CD4-positive, alpha-beta T cell (primary cell): ENCODE data around the gene PCK1. TPM values are rescaled to one million over a fixed set of nuclear protein-coding genes. Genes with fewer than 3 reads are reported as not detected.

Experiments
- ATAC-seq: fragments of 200-7000 bp; cut with Tn5 transposase; one replicate; pipeline ENCODE4 v1.10.0; 2022; ENCODE audit warnings: mild to moderate bottlenecking; ENCODE audit not compliant: poor library complexity
- CTCF ChIA-PET: fragments of 350-600 bp; sonication (Branson Sonifier 250); formaldehyde crosslinking; loops from one replicate; lab custom pipeline; 2021; ENCODE audit warnings: antibody characterized with exemption, inconsistent platforms; lab: Charles Lee
- POLR2A ChIA-PET: fragments of 350-600 bp; sonication (Branson Sonifier 250); formaldehyde crosslinking; loops from one replicate; lab custom pipeline; 2021; ENCODE audit warnings: antibody characterized with exemption, inconsistent platforms; lab: Charles Lee
- DNase-seq, 14 experiments: peaks; one replicate each; pipeline ENCODE4 v3.0.0-alpha.2; 2013 to 2020; ENCODE audit warnings: mixed read lengths in 2 of 14
- H3K27ac ChIP-seq, 2 donors: one replicate each; pipeline versions ENCODE4 v1.5.1 to v1.7.0; 2013; ENCODE audit warnings: low read length in 2 of 2, low read depth in 1 of 2, mild to moderate bottlenecking in 1 of 2
- H3K27me3 ChIP-seq, 2 experiments: 1 replicate in 1 of 2; 2 replicates in 1 of 2; pipeline versions ENCODE4 v1.6.1 to v1.7.0; 2013; ENCODE audit warnings: low read length in 2 of 2, control low read depth in 1 of 2, mild to moderate bottlenecking in 1 of 2, moderate library complexity in 1 of 2; ENCODE audit not compliant: insufficient read depth in 2 of 2, control insufficient read depth in 1 of 2
- H3K36me3 ChIP-seq: one replicate; pipeline ENCODE4 v1.6.1; 2013; ENCODE audit warnings: low read length, control low read depth; ENCODE audit not compliant: insufficient read depth
- H3K4me1 ChIP-seq: one replicate; pipeline ENCODE4 v1.6.1; 2013; ENCODE audit warnings: low read length, control low read depth; ENCODE audit not compliant: insufficient read depth
- H3K4me3 ChIP-seq: one replicate; pipeline ENCODE4 v1.5.1; 2013; ENCODE audit warnings: mild to moderate bottlenecking, low read length, moderate library complexity
- H3K9me3 ChIP-seq, 2 experiments: 1 replicate in 1 of 2; 2 replicates in 1 of 2; pipeline versions ENCODE4 v1.6.1 to v1.7.0; 2013; ENCODE audit warnings: low read length in 2 of 2, mild to moderate bottlenecking in 2 of 2, control low read depth in 1 of 2, moderate library complexity in 1 of 2; ENCODE audit not compliant: control insufficient read depth in 1 of 2, insufficient read depth in 1 of 2
- H3K27ac Mint-ChIP-seq: one replicate; pipeline ENCODE4 v1.8.0; 2020; ENCODE audit warnings: mixed read lengths
- H3K27me3 Mint-ChIP-seq: one replicate; pipeline ENCODE4 v1.8.0; 2021; ENCODE audit warnings: mixed read lengths
- H3K36me3 Mint-ChIP-seq: one replicate; pipeline ENCODE4 v1.8.0; 2021; ENCODE audit warnings: low read depth, mixed read lengths
- H3K4me1 Mint-ChIP-seq: one replicate; pipeline ENCODE4 v1.8.0; 2021; ENCODE audit warnings: low read depth, mixed read lengths
- H3K4me3 Mint-ChIP-seq: one replicate; pipeline ENCODE4 v1.8.0; 2020; ENCODE audit warnings: mild to moderate bottlenecking, mixed read lengths
- H3K9me3 Mint-ChIP-seq: one replicate; pipeline ENCODE4 v1.8.0; 2020; ENCODE audit warnings: mixed read lengths
- CTCF ChIP-seq: fragments of 200-600 bp; IDR thresholded peaks from one replicate; pipeline ENCODE4 v1.8.0; 2022; ENCODE audit warnings: antibody characterized with exemption, mild to moderate bottlenecking
- intact Hi-C, 2 experiments: fragments of 100-400 bp; cut with DNase I in 1 of 2; cut with micrococcal nuclease in 1 of 2; formaldehyde crosslinking; loops; one replicate each; pipeline versions ENCODE4 v1.15.1 to v1.9.0; 2023 to 2025; cut with DNase I, micrococcal nuclease
- total RNA-seq, 174 experiments: library from RNA in 2 of 174; stranded (reverse) in 2 of 174; gene quantifications; one replicate each; pipeline ENCODE4 v1.2.3 and lab custom pipeline; 2021 to 2026

PCK1 gene
- total RNA-seq, 2 experiments from 2014 or later: not detected

GRCh38 chr20:57537822-57538221 is 23.1 kb upstream of the PCK1 start:
- peaks cover 48% of the 10 kb centered on the region for H3K27me3 Mint-ChIP-seq

GRCh38 chr20:57539889-57540288 is 21.0 kb upstream of the PCK1 start:
- H3K27me3 ChIP-seq: peaks cover 7 to 11% of the 10 kb centered on the region in 2 experiments
- DNase-seq: no peak
- ATAC-seq: no peak
- H3K27ac ChIP-seq: no peak overlapping the region
- Mint-ChIP-seq H3K36me3 (no peaks in the 10 kb centered on the region), H3K4me3 (no peak overlapping the region), H3K27ac (no peak overlapping the region), H3K4me1 (no peaks in the 10 kb centered on the region), H3K27me3 (peaks cover 40% of the 10 kb centered on the region), H3K9me3 (no peaks in the 10 kb centered on the region)
- H3K4me3 ChIP-seq: no peak overlapping the region
- H3K36me3 ChIP-seq: no peaks in the 10 kb centered on the region
- intact Hi-C loops: no loop called here
- no peak for TF ChIP-seq CTCF
- H3K9me3 ChIP-seq: no peaks in the 10 kb centered on the region
- CTCF ChIA-PET: no interaction called here
- no peaks in the 10 kb centered on the region for H3K4me1 ChIP-seq
- POLR2A ChIA-PET: no interaction called here

More at GRCh38 chr20:57537822-57538221, 23.1 kb upstream of the PCK1 start:
- DNase-seq (no peak), ATAC-seq (no peak)
- no peaks in the 10 kb centered on the region for H3K9me3 Mint-ChIP-seq
- POLR2A ChIA-PET: interaction anchor here (0.6 kb wide), 1 partner anchor 469 kb away, joined by 3 read pairs; no protein-coding TSS in a partner anchor
- intact Hi-C loops: no loop called here
- no peaks in the 10 kb centered on the region for H3K4me1 Mint-ChIP-seq
- H3K27ac ChIP-seq: no peak overlapping the region
- H3K36me3 Mint-ChIP-seq: no peaks in the 10 kb centered on the region
- H3K27me3 ChIP-seq: peaks cover 7 to 11% of the 10 kb centered on the region in 2 experiments
- H3K4me3 ChIP-seq: no peak overlapping the region
- H3K36me3 ChIP-seq: no peaks in the 10 kb centered on the region
- H3K27ac Mint-ChIP-seq: no peak overlapping the region
- H3K4me1 ChIP-seq: no peaks in the 10 kb centered on the region
- H3K9me3 ChIP-seq: no peaks in the 10 kb centered on the region
- TF ChIP-seq CTCF: no peak
- CTCF ChIA-PET: no interaction called here
- H3K4me3 Mint-ChIP-seq: no peak overlapping the region

- Mint-ChIP-seq H3K27ac (no peak overlapping the region), H3K27me3 (peaks cover 34% of the 10 kb centered on the region), H3K36me3 (no peaks in the 10 kb centered on the region), H3K9me3 (no peaks in the 10 kb centered on the region), H3K4me3 (no peak overlapping the region), H3K4me1 (no peaks in the 10 kb centered on the region)
- peaks cover 7 to 8% of the 10 kb centered on the region in 2 experiments for H3K27me3 ChIP-seq
- intact Hi-C loops: no loop called here
- H3K4me1 ChIP-seq: no peaks in the 10 kb centered on the region
- DNase-seq (no peak), ATAC-seq (no peak)
- CTCF ChIA-PET: no interaction called here
- no peaks in the 10 kb centered on the region for H3K36me3 ChIP-seq
- no peaks in the 10 kb centered on the region for H3K9me3 ChIP-seq
- H3K4me3 ChIP-seq: no peak overlapping the region
- no peak overlapping the region for H3K27ac ChIP-seq
- POLR2A ChIA-PET: no interaction called here
- TF ChIP-seq CTCF: no peak
Observed at GRCh38 chr20:57540890-57541580, 19.9 kb upstream of the PCK1 start.
